ENCODE data around the gene HSPA4.

HSPA4 gene

DNA sequence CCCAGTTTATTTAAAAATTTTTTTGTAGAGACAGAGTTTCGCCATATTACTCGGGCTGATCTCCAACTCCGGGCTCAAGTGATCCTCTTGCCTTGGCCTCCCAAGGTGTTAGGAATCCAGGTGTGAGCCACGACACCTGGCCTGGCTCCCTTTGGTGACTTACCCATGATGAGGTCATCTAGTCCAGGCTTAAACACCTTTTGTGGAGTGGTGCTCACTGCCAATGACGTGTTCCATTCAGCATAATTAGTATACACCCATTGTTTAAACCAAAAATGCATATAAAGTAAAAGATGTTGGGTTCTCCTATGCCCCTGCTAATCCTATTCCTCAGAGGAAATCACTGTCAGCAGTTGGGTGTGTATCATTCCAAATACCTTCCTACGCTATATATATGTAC, 91.0 kb downstream of the HSPA4 start:
- Mint-ChIP-seq H3K4me1 (ENCODE audit: low read depth) (peaks cover 4% of the 10 kb centered on the region), H3K27me3 (no peaks in the 10 kb centered on the region), H3K9me3 (no peaks in the 10 kb centered on the region), H3K4me3 (no peak overlapping the region), H3K27ac (no peak overlapping the region), H3K36me3 (ENCODE audit: low read depth) (no peaks in the 10 kb centered on the region)

DNA sequence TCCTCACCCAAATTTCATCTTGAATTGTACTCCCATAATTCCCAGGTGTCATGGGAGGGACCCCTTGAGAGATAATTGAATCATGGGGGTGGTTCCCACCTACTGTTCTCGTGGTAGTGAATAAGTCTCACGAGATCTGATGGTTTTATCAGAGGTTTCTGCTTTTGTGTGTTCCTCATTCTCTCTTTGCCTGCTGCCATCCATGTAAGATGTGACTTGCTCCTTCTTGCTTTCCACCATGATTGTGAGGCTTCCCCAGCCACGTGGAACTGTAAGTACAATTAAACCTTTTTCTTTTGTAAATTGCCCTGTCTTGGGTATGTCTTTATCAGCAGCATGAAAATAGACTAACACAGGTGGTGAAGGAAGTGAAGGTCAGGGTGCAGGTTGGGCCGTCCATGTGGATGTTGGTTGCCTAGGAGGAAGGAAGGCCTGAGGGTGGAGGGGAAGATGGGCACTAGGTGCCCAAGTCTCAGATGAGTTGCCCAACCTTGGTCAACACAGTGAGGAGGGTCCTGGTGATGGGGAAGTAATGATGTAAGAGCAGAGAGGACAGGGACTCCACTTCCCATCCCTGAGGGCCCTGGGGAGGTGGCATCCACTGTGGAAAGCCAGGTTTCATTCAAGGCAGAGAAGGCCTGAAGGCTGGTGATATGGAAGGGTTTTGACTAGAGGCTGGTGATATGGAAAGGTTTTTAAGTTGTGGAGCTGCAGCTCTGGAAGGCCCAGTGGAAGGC, 92.6 kb downstream of the HSPA4 start:
- Mint-ChIP-seq H3K27me3 (no peaks in the 10 kb centered on the region), H3K9me3 (no peaks in the 10 kb centered on the region), H3K4me1 (ENCODE audit: low read depth) (peaks cover 11% of the 10 kb centered on the region), H3K36me3 (ENCODE audit: low read depth) (no peaks in the 10 kb centered on the region), H3K27ac (no peak overlapping the region), H3K4me3 (no peak overlapping the region)

DNA sequence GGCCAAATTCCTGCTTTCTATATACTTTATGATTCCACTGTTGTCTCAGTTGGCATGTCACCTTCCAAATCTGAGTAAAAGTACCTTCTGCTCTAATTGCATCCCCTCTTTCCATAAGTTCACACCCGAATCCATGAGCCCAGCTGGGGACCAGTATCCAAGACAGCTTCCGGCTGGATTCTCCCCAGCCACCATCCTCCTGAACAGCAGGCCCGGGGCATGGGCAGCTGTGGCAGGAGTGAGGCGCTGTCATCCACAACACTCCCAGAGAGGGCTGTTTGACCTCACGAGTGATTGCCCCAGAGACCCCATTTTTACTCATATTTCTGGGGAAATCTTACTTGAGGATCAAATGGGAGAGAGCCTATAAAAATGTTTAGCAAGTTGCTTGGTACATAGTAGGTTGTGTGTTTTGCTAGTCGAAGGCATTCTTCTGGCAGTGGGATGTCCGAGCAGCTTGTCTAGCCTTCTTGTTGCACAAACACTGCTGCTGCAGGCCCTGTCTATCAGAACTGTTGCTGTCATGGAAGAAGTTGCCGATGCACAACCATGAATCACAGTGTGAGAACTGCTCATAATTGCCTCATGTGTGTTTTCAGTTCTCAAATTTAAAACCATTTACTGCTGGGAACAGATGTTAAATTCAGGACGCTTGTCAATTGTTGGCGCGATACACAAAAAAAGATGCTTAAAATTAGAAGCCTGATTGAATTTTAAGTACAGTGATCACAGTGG, 93.8 kb downstream of the HSPA4 start:
- Mint-ChIP-seq H3K9me3 (no peaks in the 10 kb centered on the region), H3K36me3 (ENCODE audit: low read depth) (no peaks in the 10 kb centered on the region), H3K4me1 (ENCODE audit: low read depth) (peaks cover 11% of the 10 kb centered on the region), H3K27me3 (no peaks in the 10 kb centered on the region), H3K4me3 (no peak overlapping the region), H3K27ac (no peak overlapping the region)

GRCh38 chr5:133147411-133147810, 95.6 kb downstream of the HSPA4 start:
- no peaks in the 10 kb centered on the region for H3K9me3 Mint-ChIP-seq
- H3K36me3 Mint-ChIP-seq (ENCODE audit: low read depth): no peaks in the 10 kb centered on the region
- no peak overlapping the region for H3K27ac Mint-ChIP-seq
- no peaks in the 10 kb centered on the region for H3K27me3 Mint-ChIP-seq
- no peak overlapping the region for H3K4me3 Mint-ChIP-seq
- peaks cover 11% of the 10 kb centered on the region for H3K4me1 Mint-ChIP-seq (ENCODE audit: low read depth)

GRCh38 chr5:133147815-133148567, 96.2 kb downstream of the HSPA4 start:
- no peak overlapping the region for H3K4me3 Mint-ChIP-seq
- no peaks in the 10 kb centered on the region for H3K36me3 Mint-ChIP-seq (ENCODE audit: low read depth)
- H3K4me1 Mint-ChIP-seq (ENCODE audit: low read depth): peaks cover 11% of the 10 kb centered on the region
- H3K9me3 Mint-ChIP-seq: no peaks in the 10 kb centered on the region
- H3K27ac Mint-ChIP-seq: no peak overlapping the region
- no peaks in the 10 kb centered on the region for H3K27me3 Mint-ChIP-seq

GRCh38 chr5:133149345-133149744, 97.5 kb downstream of the HSPA4 start:
- Mint-ChIP-seq H3K36me3 (ENCODE audit: low read depth) (no peaks in the 10 kb centered on the region), H3K27me3 (no peaks in the 10 kb centered on the region), H3K4me1 (ENCODE audit: low read depth) (peaks cover 11% of the 10 kb centered on the region), H3K9me3 (no peaks in the 10 kb centered on the region), H3K27ac (no peak overlapping the region), H3K4me3 (no peak overlapping the region)

DNA sequence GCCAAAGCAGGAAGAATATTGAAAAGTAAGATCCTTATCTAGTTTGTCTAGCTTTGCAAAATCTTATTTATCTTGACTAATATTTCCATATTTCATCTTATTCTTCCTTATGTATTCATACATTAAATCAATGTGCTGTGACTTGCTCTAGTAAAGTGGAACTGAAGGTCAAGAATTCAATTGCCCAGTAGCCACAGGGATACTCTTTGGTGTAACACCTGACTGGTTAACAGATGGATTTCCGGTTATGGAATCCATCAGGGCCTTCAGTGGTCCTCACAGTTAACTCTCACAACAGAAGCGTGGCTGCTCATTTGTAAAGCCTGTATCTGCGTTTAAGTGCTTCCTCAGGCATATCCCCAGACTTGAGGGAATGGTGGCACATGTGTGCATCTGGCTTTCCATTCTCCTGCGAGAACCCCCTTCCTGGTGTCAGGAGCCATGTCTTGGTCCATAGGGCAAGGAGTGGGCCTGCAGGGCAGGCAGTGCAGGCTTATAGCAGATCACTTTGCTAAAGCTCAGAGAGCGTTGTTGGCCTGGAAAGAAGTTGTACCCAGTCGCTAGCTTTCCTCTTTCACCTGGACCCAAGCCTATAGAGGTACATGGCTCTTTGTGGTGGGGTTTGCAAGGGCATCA, 99.2 kb downstream of the HSPA4 start:
- no peak overlapping the region for H3K4me3 Mint-ChIP-seq
- peaks cover 11% of the 10 kb centered on the region for H3K4me1 Mint-ChIP-seq (ENCODE audit: low read depth)
- H3K9me3 Mint-ChIP-seq: no peaks in the 10 kb centered on the region
- no peak overlapping the region for H3K27ac Mint-ChIP-seq
- no peaks in the 10 kb centered on the region for H3K36me3 Mint-ChIP-seq (ENCODE audit: low read depth)
- no peaks in the 10 kb centered on the region for H3K27me3 Mint-ChIP-seq

DNA sequence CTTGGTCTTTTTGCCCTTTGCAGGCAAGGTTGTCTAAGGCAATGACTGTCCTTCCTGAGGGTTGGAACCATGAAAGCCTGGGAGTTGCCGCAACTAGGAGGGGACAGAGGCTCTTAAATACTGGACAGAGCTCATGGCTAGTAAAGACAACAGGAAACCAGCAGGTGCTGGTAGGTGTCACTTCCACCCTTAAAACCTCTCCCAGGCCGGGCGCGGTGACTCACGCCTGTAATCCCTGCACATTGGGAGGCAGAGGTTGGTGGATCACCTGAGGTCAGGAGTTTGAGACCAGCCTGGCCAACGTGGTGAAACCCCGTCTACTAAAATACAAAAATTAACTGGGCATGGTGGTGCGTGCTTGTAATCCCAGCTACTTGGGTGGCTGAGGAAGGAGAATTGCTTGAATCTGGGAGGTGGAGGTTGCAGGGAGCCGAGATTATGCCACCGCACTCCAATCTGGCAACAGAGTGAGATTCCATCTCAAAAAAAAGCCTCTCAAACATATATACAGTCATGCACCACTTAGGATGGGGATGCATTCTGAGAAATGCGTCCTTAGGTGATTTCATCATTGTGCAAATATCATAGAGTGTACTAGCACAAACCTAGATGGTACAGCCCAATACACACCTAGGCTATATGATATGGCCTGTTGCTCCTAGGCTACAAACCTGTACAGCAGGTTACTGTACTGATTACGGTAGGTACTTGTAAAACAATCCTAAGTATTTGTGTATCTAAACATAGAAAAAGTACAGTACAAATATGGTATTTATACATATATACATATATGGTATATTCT, 102.7 kb downstream of the HSPA4 start:
- no peak overlapping the region for H3K27ac Mint-ChIP-seq
- H3K9me3 Mint-ChIP-seq: peaks cover 6% of the 10 kb centered on the region
- H3K4me3 Mint-ChIP-seq: no peak overlapping the region
- H3K27me3 Mint-ChIP-seq: no peaks in the 10 kb centered on the region
- H3K36me3 Mint-ChIP-seq (ENCODE audit: low read depth): no peaks in the 10 kb centered on the region
- no peaks in the 10 kb centered on the region for H3K4me1 Mint-ChIP-seq (ENCODE audit: low read depth)

DNA sequence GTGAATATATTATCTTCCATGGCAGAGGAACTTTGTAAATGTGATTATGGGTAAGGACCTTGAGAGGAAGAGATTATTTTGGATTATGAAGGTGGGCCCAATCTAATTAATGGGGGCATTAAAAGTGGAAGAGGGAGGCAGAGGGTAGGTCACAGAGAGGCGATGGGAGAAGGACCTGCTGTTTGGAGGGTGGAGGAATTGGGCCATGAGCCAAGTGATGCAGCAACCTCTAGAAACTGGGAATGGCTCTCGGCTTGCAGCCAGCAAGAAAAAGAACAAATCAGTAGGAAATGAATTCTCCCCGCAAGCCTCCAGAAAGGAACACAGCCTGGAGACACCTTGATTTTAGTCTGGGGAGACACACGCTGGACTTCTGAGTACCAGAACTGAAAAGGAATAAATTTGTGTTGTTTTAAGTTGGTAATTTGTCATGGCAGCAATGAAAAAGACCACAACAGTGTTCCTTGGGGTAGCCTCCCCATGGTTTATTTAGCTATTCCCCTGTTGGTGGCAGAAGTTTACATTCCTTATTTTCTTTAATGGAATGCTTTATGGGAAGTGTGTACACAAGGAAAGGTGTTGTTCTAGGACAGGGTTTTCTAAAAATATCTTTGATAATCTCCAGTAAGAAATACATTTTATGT, 103.6 kb downstream of the HSPA4 start:
- peaks cover 7% of the 10 kb centered on the region for H3K9me3 Mint-ChIP-seq
- peaks cover 7% of the 10 kb centered on the region for H3K4me1 Mint-ChIP-seq (ENCODE audit: low read depth)
- no peaks in the 10 kb centered on the region for H3K27me3 Mint-ChIP-seq
- H3K4me3 Mint-ChIP-seq: no peak overlapping the region
- no peak overlapping the region for H3K27ac Mint-ChIP-seq
- no peaks in the 10 kb centered on the region for H3K36me3 Mint-ChIP-seq (ENCODE audit: low read depth)
